ENCODE results near the gene WNT16.
A peak's percentile ranks its signal among the peaks of the same experiment; 100 is the strongest.
"Not testable (repeated sequence)": the region's sequence is repeated elsewhere in the genome, so short reads cannot be mapped to it uniquely, and the experiment has no call there.

WNT16 gene

DNA sequence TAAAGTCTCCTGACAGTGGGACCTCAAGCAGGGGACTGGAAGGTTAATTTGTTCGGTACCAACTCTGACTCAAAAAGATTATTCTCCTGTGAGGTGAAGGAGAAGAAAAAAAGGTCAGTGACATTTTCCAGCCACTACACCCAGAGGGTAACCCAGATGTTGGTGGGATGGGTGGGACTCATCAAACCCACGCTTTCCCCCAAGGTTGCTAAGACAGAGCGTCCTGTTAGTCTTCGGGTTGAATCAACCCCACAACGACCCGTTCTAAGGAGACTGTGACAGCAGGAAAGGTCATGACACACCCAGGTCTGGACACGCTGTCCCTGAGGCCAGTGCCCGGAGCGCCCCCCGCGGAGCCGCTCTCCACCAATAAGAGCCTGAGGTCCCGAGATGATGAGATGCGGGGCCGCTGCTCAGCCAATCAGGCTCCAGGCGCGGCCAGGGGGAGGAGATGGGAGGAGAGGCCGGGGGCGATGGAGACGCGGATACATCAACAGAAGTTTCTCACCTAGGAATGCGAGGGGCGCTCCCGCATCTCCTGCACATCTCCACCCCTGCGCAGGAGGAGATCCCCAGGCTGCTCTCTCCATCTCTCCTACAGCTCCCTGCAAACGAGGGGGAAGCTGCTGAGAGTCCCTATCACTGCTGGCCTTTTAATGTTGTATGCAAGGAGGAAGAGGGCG is at the start of gene WNT16:
Gene WNT16 (plus strand): TSS at position 493 of the 683 bp plus-strand sequence. CDS start 293 bp downstream, outside the sequence.
- no peak for DNase-seq (ENCODE audit: low spot score)

- no peak for DNase-seq (ENCODE audit: low spot score)
Observed at GRCh38 chr7:121279060-121279620, 49.7 kb upstream of the WNT16 start.

- DNase-seq (ENCODE audit: low spot score) = no peak
Observed at GRCh38 chr7:121279822-121280221, 49.0 kb upstream of the WNT16 start.

DNA sequence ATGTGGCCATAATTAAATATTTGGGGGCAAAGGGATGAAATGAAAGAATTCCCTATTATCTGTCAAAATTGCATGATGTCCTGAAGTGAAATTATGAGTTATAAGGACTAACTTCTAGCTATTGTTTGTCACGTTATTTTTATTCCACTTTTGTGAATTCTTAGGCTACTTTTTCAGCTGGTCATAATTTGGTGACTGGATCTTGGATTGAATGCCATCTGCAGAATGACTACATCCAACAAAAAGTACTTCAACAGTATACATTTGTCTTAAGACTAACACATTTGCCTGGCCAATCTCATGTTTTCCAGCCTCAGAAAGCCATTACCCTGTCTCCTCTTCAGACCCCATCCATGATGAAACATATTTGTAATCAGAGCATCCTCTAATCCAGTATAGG is 48.1 kb upstream of the WNT16 start:
- DNase-seq (ENCODE audit: low spot score) = no peak

- no peak for DNase-seq (ENCODE audit: low spot score)
Observed at GRCh38 chr7:121282129-121282528, 46.7 kb upstream of the WNT16 start.

DNA sequence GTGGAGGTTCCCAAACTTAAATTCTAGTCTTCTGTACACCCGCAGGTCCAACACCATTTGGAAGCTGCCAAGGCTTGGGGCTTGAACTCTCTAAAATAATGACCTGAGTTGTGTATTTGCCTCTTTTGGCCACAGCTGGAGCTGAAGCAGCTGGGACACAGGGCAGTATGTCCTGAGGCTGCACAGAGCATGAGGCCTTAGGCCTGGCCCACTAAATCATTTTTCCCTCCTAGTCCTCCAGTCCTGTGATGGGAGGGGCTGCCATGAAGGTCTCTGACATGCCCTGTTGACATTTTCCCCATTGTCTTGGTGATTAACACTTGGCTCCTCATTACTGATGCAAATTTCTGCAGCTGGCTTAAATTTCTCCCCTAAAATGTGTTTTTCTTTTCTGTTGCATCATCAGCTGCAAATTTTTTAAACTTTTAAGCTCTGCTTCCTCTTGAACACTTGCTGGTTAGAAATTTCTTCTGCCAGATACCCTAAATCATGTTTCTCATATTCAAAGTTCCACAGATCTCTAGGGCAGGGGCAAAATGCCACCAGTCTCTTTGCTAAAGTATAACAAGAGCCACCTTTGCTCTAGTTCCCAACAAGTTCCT is 43.6 kb upstream of the WNT16 start:
- no peak for DNase-seq (ENCODE audit: low spot score)

GRCh38 chr7:121286186-121286585 is 42.6 kb upstream of the WNT16 start:
- DNase-seq (ENCODE audit: low spot score) = peak; percentile 3

DNA sequence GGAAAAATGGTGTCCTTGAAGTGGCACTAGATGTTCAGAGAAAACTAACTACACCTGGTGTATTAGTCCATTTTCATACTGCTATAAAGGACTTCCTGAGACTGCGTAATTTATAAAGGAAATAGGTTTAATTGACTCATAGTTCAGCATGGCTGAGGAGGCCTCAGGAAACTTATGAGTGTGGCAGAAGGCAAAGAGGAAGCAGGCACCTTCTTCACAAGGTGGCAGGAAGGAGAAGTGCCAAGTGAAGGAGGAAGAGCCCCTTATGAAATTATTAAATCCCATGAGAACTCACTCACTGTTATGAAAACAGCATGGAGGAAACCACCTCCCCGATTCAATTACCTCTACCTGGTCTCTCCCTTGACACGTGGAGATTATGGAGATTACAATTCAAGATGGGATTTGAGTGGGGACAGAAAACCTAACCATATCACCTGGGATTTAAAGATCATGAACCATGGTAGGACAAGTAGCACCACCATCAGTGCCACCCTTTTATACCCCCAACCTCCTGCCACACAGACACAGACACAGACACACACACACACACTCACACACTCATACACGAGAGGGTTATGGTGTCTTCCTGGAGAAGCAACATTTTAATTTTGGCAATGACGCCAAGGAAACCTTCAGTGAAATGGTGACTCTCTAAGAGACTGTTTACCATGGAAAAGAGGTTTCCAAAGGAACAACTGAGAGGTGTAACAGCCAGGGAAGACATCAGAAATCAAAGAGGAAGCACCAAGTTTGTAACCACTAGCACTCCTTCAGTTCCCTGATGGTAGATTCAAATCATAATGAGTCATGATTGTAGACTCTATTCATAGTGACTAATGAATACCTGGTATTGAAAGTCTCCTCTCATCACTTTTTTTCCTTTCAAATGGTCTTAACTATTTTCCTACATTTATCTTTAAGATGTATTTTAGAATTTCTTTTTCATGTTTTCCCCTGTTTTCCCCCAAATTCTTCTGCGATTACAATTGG is 41.8 kb upstream of the WNT16 start:
- DNase-seq (ENCODE audit: low spot score) = peak; percentile 79

DNA sequence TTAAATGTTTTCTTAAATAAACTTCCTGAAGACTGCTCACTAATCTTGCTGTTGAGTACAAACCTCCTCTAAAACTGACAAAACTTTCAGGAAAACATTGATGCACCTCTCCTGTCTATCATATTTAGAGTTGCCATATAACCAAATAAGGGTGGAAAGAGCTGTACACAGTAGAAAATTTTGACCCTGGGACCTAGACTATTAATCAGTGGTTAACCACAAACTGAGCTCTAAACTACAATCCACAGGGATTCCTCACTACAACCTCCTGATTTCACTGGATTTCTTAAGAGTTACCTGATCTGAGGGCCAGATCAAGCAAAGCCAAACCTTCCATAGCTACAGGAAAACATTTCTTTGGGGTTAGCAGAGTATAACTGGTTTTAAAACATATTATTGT is 39.9 kb upstream of the WNT16 start:
- peak; percentile 83 for DNase-seq (ENCODE audit: low spot score)

DNA sequence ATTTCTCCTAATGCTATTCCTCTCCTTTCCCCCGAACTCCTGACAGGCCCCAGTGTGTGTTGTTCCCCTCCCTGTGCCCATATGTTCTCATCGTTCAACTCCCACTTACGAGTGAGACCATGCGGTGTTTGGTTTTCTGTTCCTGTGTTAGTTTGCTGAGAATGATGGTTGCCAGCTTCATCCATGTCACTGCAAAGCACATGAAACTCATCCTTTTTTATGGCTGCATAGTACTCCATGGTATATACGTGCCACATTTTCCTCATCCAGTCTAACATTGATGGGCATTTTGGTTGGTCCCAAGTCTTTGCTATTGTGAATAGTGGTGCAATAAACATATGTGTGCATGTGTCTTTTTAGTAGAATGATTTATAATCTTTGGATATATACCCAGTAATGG is 38.9 kb upstream of the WNT16 start:
- not testable (repeated sequence) for DNase-seq (ENCODE audit: low spot score)

DNA sequence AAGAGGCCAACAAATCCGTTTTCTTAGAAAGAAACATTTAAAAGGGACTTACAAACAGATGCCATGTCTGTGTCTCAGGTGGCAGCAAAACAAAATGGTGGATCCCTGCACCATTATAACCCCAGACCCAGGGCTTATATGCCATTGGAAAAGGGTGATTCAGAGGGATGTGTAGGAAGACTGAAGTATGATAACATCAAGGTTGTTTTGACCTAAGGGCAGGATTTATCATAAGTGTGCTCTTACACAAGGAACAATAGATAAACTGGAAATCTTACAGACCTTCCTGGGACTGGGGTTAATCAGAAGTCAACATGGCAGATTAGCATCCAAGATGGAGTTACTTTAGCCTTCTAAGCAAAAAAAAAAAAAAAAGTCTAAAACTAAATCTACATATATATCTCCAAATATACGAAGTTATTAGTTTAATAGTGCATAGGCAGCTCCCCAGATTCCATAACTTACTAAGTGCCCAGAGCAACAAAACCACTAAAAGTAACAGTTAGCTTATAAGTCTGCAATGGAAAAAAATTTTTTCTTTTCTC is 34.3 kb upstream of the WNT16 start:
- DNase-seq (ENCODE audit: low spot score) = no peak

- DNase-seq (ENCODE audit: low spot score) = no peak
Observed at GRCh38 chr7:121297843-121298242, 31.0 kb upstream of the WNT16 start.

DNA sequence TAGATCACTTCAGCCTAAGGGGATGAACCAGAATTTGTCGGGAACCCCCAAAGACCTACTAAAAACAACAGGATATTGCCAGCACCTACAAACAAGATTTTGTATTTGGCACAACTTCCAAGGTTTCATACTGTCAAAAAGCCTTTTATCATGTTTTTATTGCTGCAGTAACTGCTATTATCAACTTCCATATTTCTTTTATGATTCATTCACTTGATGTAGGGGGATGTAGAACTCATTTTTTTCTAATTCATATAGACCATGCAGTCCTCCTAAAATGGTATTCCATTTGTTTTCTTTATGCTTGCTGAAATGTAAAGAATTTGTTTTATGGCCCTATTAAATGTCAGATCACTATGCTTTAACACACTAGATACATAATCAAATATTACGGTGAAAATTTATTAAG is 30.0 kb upstream of the WNT16 start:
- no peak for DNase-seq (ENCODE audit: low spot score)

- no peak for DNase-seq (ENCODE audit: low spot score)
Observed at GRCh38 chr7:121300685-121301420, 27.9 kb upstream of the WNT16 start.

- no peak for DNase-seq (ENCODE audit: low spot score)
Observed at GRCh38 chr7:121301446-121302213, 27.2 kb upstream of the WNT16 start.

GRCh38 chr7:121302214-121302745 is 26.5 kb upstream of the WNT16 start:
- peak; percentile 73 for DNase-seq (ENCODE audit: low spot score)

DNA sequence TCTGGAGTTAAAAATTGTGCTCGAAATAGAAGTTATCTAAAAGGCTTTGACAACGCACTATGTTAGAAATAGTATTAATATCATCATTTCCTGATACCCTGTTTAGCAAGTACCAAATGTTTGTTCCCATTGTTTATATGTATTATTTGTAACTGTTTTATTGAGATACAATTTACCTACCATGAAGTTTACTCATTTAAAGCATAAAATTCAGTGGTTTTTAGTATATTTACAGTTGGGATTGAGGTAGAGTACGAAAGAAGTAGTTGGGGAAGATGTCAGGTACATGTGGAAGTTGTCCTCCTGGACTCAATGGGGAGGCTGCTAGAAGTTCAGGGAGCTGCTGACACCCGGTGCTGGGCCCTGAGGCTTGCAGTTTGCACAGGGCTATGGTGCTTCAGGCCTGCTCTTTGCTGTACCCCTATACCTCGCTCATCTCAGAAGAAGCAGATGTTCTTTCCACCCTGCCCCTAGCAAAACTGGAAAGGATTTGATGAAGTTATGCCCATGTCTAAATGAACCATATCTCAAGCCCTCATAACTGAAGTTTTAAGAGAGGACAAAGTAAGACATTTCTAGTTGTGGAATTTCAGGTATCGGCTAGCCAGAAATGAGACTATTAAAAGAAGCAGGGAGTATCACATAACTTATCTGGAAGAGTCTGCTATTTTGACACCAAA is 25.2 kb upstream of the WNT16 start:
- DNase-seq (ENCODE audit: low spot score) = no peak

DNA sequence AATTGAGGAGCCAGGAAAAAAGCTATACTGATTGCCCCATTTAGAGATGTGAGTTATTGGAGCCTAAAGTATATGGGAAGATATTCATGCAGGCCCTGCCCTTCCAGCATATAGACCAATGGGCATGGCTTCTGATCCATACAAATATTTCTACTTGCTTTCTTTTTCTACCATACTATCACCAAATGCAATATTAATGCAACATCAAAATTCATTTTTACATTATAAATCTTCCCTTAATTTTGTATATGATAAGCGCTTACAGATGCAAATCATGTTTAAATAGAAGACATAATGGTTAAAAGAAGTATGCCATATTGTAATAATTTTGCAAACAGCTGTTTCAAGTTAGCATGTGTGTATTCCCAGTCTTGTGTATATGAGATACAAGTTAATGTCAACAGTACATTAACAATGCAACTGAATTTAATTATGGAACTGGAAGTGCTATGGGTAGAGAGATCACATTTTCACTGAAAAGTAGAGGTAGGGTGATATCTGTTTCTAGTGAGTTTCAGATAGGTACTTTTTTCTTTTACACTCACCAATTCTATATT is 24.6 kb upstream of the WNT16 start:
- no peak for DNase-seq (ENCODE audit: low spot score)

GRCh38 chr7:121305109-121305508 is 23.7 kb upstream of the WNT16 start:
- no peak for DNase-seq (ENCODE audit: low spot score)

Data from kidney tubule cell (primary cell).